Upper lobe of left lung (tissue), 4 donors: ENCODE results near the gene GEMIN7.

Experiments
- EP300 ChIP-seq, 4 donors: sonication (generic); formaldehyde crosslinking; IDR thresholded peaks; one replicate each; pipeline ENCODE4 v1.5.1; 2017; ENCODE audit warnings: antibody characterized with exemption in 4 of 4, control low read depth in 2 of 4
- POLR2A ChIP-seq, 4 donors: fragments of 450-650 bp; IDR thresholded peaks; one replicate each; pipeline ENCODE4 v1.5.1; 2016 to 2017; ENCODE audit warnings: antibody characterized with exemption in 4 of 4, mild to moderate bottlenecking in 2 of 4
- TF ChIP-seq, protein P1 (sequence below), 6 experiments: fragments of 450-650 bp in 4 of 6; fragments of 200-600 bp in 2 of 6; sonication (generic) in 2 of 6; IDR thresholded peaks; one replicate each; pipeline ENCODE4 v1.5.1; 2016 to 2019; ENCODE audit warnings: antibody characterized with exemption in 6 of 6

DNA sequence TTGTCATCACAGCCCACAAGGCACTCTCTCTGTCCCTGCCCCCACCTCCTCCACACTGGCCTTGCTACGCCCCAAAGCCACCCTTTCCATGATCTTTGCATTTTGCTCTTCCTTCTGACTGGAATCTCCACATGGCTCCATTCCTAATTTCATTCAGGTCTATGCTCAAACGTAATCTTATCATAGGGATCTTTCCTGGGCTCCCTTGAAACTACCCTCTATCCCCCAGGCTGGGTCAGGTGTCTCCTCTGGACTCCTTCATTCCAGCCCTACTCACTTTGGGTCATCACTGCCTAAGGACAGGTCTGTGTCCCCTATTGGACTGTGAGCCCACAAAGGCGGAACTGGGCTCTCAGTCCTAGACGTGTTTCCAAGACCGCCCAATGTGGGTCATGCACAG, 3.1 kb downstream of the GEMIN7 start:
- no peak for TF ChIP-seq POLR2A (IDR thresholded peaks at IDR 0.05)
- TF ChIP-seq, protein P1, sequence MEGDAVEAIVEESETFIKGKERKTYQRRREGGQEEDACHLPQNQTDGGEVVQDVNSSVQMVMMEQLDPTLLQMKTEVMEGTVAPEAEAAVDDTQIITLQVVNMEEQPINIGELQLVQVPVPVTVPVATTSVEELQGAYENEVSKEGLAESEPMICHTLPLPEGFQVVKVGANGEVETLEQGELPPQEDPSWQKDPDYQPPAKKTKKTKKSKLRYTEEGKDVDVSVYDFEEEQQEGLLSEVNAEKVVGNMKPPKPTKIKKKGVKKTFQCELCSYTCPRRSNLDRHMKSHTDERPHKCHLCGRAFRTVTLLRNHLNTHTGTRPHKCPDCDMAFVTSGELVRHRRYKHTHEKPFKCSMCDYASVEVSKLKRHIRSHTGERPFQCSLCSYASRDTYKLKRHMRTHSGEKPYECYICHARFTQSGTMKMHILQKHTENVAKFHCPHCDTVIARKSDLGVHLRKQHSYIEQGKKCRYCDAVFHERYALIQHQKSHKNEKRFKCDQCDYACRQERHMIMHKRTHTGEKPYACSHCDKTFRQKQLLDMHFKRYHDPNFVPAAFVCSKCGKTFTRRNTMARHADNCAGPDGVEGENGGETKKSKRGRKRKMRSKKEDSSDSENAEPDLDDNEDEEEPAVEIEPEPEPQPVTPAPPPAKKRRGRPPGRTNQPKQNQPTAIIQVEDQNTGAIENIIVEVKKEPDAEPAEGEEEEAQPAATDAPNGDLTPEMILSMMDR (IDR thresholded peaks at IDR 0.05), result no peak
- no peak for TF ChIP-seq EP300 (IDR thresholded peaks at IDR 0.05)
